RWPE2 (cell line): Measurements from ENCODE around the gene SEL1L3.
A peak's percentile ranks its signal among the peaks of the same experiment; 100 is the strongest.

Experiments used
- ATAC-seq: fragments of 200-7000 bp; cut with Tn5 transposase; 3 replicates; pipeline ENCODE4 v1.9.1; 2021; ENCODE audit warnings: low read depth
- DNase-seq: peaks from one replicate; pipeline ENCODE4 v3.0.0-alpha.2; 2020; ENCODE audit warnings: low spot score
- H3K27ac ChIP-seq: fragments of 450-650 bp; 2 replicates; pipeline ENCODE4 v1.5.1; 2017; ENCODE audit warnings: mild to moderate bottlenecking; ENCODE audit not compliant: poor library complexity, severe bottlenecking
- H3K27me3 ChIP-seq: fragments of 250-450 bp; sonication (Bioruptor Pico); 2 replicates; pipeline ENCODE4 v1.5.1; 2021; ENCODE audit warnings: mild to moderate bottlenecking, moderate library complexity; ENCODE audit not compliant: insufficient read depth, poor library complexity, severe bottlenecking
- H3K36me3 ChIP-seq: fragments of 250-450 bp; sonication (Bioruptor Pico); 2 replicates; pipeline ENCODE4 v1.5.1; 2020; ENCODE audit warnings: low read depth, mild to moderate bottlenecking, moderate library complexity
- H3K4me1 ChIP-seq: fragments of 250-450 bp; sonication (Bioruptor Pico); 2 replicates; pipeline ENCODE4 v1.5.1; 2021; ENCODE audit warnings: mild to moderate bottlenecking, moderate library complexity; ENCODE audit not compliant: insufficient read depth, poor library complexity, severe bottlenecking
- H3K4me3 ChIP-seq: fragments of 250-450 bp; sonication (Bioruptor Pico); 2 replicates; pipeline ENCODE4 v1.5.1; 2021; ENCODE audit warnings: mild to moderate bottlenecking, moderate library complexity; ENCODE audit not compliant: severe bottlenecking
- H3K9me3 ChIP-seq: fragments of 250-450 bp; sonication (Bioruptor Pico); 2 replicates; pipeline ENCODE4 v1.5.1; 2021; ENCODE audit warnings: mild to moderate bottlenecking, moderate library complexity; ENCODE audit not compliant: severe bottlenecking
- TF ChIP-seq, protein P1 (sequence below): fragments of 450-650 bp; IDR thresholded peaks from one replicate; pipeline ENCODE4 v1.5.1; 2017; ENCODE audit warnings: mild to moderate bottlenecking, moderate library complexity; ENCODE audit not compliant: poor library complexity, severe bottlenecking

The SEL1L3 gene

DNA sequence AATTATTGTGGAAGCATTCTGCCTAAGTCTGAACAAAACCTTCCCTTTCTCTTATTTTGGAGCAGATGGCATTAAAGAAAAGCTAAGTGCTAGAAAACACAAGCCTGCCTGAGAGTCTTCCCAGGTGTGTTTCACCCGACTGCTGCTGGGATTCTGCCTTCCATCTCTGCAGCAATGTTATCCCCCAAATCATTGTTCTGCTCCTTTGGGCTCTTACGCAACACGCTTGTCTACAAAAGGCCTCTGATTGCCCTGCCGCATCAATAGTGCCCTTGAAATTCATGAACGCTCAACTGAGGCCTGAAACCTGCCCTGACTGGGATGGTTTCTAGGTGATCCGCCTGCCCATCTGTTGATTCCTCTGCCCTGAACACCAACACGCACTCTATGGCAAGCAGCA is 80.3 kb downstream of the SEL1L3 start:
- TF ChIP-seq, protein P1, sequence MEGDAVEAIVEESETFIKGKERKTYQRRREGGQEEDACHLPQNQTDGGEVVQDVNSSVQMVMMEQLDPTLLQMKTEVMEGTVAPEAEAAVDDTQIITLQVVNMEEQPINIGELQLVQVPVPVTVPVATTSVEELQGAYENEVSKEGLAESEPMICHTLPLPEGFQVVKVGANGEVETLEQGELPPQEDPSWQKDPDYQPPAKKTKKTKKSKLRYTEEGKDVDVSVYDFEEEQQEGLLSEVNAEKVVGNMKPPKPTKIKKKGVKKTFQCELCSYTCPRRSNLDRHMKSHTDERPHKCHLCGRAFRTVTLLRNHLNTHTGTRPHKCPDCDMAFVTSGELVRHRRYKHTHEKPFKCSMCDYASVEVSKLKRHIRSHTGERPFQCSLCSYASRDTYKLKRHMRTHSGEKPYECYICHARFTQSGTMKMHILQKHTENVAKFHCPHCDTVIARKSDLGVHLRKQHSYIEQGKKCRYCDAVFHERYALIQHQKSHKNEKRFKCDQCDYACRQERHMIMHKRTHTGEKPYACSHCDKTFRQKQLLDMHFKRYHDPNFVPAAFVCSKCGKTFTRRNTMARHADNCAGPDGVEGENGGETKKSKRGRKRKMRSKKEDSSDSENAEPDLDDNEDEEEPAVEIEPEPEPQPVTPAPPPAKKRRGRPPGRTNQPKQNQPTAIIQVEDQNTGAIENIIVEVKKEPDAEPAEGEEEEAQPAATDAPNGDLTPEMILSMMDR: no peak
- peaks cover under 1% of the 10 kb centered on the region for H3K4me1 ChIP-seq
- ATAC-seq (no peak), DNase-seq (no peak)
- H3K4me3 ChIP-seq: no peak overlapping the region
- H3K27me3 ChIP-seq: no peaks in the 10 kb centered on the region
- H3K9me3 ChIP-seq: no peaks in the 10 kb centered on the region
- H3K36me3 ChIP-seq: peaks cover 32% of the 10 kb centered on the region
- no peak overlapping the region for H3K27ac ChIP-seq

DNA sequence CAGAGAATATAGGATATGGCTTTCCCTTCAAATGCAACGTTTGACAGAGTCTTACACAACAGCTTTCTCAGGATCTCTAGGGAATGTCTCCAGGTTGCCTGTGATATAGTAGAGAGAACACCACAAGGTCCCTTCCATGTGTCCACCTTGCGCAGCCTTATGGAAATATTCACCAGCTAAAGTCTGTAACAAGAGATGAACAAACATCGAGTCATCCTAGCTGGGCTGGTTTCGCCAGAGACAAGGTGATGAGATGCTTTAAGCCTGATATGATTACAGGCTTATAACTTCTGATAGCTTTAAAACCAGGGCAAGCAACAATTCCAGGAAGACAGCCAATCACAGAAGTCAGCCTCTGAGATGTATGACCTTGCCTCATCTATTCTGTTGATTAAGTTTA is 83.8 kb downstream of the SEL1L3 start:
- Histone ChIP-seq H3K27ac (no peak overlapping the region), H3K4me1 (no peaks in the 10 kb centered on the region), H3K36me3 (peaks cover 41% of the 10 kb centered on the region), H3K4me3 (no peak overlapping the region), H3K27me3 (no peaks in the 10 kb centered on the region), H3K9me3 (peaks cover 5% of the 10 kb centered on the region)
- TF ChIP-seq, protein P1: no peak
- DNase-seq (no peak), ATAC-seq (peak; percentile 90)

DNA sequence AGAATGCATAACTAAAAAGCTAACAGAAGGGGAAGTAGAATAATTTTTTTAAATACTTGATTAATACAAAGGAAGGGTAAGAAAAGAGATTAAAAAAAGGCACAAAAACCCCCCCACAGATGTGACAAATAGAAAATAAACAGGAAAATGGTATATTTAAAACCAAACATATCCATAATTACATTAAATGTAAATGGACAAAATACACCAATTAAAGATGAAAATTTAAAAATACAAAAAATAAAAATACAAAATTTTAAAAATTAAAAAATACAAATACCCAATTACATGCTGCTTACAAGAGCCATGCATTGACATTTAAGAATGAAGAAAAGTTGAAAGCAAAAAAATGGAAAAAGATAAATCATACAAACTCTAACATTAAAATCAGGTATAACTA is 86.0 kb downstream of the SEL1L3 start:
- H3K4me1 ChIP-seq: no peaks in the 10 kb centered on the region
- no peaks in the 10 kb centered on the region for H3K27me3 ChIP-seq
- H3K27ac ChIP-seq: no peak overlapping the region
- no peak overlapping the region for H3K4me3 ChIP-seq
- DNase-seq: no peak
- peaks cover 5% of the 10 kb centered on the region for H3K9me3 ChIP-seq
- peaks cover 35% of the 10 kb centered on the region for H3K36me3 ChIP-seq
- ATAC-seq: no peak
- TF ChIP-seq, protein P1: no peak

DNA sequence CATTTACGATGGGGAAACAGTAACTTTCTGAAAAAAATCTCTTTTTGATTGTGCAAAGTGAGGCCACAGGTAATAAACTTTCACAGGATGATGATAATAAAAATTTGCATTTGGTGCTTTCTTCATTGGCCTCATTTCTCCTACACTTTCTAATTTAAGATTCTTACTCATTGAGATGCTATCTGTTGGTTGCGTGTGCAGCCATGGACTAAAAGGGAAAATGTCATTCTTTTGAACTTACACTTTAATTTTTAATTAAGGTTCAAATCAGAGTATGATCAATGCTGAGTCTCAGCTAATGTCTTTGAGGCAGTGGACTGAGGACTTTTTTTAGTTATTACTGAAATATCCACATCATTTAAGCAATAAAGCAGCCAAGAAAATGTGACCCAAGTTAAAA is 87.6 kb downstream of the SEL1L3 start:
- Histone ChIP-seq H3K36me3 (peaks cover 31% of the 10 kb centered on the region), H3K4me3 (no peak overlapping the region), H3K27ac (no peak overlapping the region), H3K4me1 (no peaks in the 10 kb centered on the region), H3K27me3 (no peaks in the 10 kb centered on the region), H3K9me3 (peaks cover 5% of the 10 kb centered on the region)
- DNase-seq: no peak
- TF ChIP-seq, protein P1: no peak
- ATAC-seq: no peak

DNA sequence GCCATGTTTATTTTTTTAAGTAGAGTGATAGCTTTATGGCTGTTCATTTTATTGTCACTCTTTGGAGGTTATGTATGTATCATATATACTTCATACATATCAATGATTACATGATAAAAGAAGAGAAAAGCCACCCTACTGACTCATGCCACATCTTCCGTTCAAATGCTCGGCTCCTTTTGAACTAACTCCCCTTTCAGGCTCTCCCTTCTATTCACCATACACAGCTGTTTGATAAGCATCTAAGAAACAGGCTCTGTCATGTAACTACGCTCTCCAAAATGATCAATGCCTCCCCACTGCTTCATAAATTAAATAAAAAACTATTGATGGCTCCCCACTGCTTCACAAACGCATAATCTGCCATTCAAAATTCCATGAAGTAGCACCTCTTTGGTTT is 89.4 kb downstream of the SEL1L3 start:
- H3K4me1 ChIP-seq: no peaks in the 10 kb centered on the region
- TF ChIP-seq, protein P1: no peak
- peaks cover 5% of the 10 kb centered on the region for H3K9me3 ChIP-seq
- no peaks in the 10 kb centered on the region for H3K27me3 ChIP-seq
- H3K27ac ChIP-seq: no peak overlapping the region
- ATAC-seq (no peak), DNase-seq (no peak)
- H3K4me3 ChIP-seq: no peak overlapping the region
- peaks cover 23% of the 10 kb centered on the region for H3K36me3 ChIP-seq
